AG10803 (cell line): ENCODE data around the gene ACTR5.
A peak's percentile ranks its signal among the peaks of the same experiment; 100 is the strongest.

Experiments
- DNase-seq: peaks from one replicate; pipeline ENCODE4 v3.0.0; 2010; ENCODE audit warnings: low read depth
- H3K4me3 ChIP-seq: 2 replicates; pipeline ENCODE4 v1.5.1; 2011; ENCODE audit warnings: mild to moderate bottlenecking, low read length, control low read depth
- TF ChIP-seq, protein P1 (sequence below): conservative IDR thresholded peaks from 2 replicates; pipeline ENCODE4 v1.5.1; 2011; ENCODE audit warnings: mild to moderate bottlenecking, low read length, control low read depth, inconsistent platforms

The ACTR5 gene

DNA sequence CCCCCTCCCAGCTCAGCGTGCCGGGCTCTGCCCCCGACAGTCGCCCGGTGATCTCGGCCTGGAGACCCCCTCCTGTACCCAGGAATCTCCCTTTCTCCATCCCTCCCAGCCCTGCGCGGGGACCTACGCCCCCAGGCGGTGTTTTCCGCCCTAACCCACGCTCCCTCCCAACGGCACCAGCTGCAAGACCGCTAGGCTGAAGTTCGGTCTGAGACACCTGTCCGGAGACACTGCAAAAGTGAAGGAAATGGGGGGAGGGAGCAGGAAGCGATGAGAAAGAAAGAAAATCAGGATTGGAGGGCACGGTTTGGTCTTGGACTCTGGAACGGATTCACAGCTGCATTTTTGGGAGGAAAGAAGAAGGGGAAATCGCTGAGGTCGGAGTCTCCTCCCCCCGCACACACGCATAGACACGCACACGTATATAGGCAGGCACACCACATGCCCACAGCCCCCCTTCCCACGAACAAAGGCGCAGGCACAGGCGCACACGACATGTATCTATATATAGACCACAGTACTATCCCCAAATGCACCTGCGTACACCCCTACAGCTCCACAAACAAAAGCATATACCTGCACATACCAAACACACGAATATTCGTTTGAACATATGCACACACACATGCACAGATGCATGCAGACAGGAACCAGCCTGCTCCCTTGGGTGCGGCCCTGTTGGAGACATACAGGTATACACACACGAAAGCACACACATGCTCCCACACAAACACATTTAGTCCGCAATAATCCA, 22.9 kb upstream of the ACTR5 start:
- H3K4me3 ChIP-seq: no peak overlapping the region
- DNase-seq: no peak
- TF ChIP-seq, protein P1, sequence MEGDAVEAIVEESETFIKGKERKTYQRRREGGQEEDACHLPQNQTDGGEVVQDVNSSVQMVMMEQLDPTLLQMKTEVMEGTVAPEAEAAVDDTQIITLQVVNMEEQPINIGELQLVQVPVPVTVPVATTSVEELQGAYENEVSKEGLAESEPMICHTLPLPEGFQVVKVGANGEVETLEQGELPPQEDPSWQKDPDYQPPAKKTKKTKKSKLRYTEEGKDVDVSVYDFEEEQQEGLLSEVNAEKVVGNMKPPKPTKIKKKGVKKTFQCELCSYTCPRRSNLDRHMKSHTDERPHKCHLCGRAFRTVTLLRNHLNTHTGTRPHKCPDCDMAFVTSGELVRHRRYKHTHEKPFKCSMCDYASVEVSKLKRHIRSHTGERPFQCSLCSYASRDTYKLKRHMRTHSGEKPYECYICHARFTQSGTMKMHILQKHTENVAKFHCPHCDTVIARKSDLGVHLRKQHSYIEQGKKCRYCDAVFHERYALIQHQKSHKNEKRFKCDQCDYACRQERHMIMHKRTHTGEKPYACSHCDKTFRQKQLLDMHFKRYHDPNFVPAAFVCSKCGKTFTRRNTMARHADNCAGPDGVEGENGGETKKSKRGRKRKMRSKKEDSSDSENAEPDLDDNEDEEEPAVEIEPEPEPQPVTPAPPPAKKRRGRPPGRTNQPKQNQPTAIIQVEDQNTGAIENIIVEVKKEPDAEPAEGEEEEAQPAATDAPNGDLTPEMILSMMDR: no peak

DNA sequence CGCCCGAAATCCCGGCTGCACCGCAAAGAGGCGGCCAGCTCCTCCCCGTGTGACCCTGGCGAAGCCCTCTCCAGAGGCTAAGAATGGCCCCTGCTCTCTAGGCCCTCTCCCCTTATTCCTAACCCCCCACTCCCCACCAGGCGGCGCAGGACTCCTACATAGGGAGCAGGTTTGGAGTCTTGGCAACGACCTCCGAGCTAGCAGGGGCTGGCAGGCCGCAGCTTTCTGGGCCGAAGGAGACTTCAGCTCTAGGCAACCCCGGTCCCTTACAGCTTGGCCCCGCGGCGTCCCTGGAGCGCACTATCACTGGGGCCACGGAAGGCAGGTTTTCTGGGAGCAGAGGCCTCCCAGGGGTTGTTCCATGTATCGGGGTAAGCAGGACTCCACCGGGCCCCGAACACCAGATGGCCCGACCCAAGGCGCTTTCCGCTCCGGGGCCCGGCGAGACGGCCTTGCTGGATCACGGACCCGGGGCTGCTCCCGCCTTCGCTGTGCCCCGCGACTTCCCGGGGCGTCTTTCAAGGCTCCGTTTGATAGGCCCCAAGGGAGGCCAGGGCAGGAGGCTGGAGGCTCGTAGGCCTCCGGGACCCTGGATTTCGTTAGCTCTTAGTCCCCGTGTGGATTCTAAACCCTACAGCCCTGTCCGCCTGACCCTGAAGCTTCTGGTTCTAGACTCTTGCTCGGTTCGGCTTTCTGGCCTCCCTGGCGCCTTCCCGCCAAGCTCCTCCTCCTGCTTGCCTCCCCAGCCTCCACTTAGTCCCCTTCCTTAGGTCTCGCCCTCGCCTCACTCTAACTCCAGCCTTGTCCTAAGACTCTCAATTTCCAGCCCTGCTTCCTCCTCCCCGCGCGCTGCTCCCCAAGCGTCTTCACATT, 22.1 kb upstream of the ACTR5 start:
- no peak overlapping the region for H3K4me3 ChIP-seq
- DNase-seq: peak; percentile 8
- TF ChIP-seq, protein P1: peak; percentile 32

DNA sequence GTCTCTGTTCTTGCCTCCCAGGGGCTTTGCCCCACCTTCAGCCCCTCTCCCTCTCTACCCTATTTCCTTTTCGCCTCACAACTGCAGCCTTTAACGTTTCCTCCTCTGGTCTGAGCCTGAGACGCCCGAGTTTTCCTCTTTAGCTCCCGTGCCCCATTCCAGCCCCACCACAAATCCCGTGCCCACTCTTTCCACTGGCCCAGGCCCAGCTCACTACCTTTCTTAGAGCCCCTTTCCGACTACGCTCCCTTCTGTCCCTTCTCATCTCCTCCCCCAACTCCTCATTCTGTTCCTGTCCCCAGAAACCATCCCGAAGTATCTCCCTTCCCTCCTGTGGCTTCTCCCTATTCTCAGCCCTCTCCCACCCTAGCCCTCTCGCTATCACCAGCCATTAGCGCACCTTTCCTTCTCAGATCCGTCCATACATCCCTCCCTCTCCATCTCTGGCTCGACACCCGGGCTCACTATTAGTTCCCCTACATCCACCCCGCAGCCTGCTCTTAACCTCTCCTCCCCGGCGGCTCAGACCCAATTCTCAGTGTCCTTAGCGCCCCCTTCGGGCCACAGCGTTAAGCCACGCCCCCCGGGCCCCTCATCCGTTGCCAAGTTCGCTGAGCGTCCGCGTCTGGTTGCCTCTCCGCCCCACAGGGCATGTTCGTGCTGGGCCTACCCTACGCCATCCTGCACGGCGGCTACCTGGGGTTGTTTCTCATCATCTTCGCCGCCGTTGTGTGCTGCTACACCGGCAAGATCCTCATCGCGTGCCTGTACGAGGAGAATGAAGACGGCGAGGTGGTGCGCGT, 21.3 kb upstream of the ACTR5 start:
- no peak overlapping the region for H3K4me3 ChIP-seq
- TF ChIP-seq, protein P1: 0 out of 2 replicates have a peak, but pooled peaks have one; percentile 10
- no peak for DNase-seq

DNA sequence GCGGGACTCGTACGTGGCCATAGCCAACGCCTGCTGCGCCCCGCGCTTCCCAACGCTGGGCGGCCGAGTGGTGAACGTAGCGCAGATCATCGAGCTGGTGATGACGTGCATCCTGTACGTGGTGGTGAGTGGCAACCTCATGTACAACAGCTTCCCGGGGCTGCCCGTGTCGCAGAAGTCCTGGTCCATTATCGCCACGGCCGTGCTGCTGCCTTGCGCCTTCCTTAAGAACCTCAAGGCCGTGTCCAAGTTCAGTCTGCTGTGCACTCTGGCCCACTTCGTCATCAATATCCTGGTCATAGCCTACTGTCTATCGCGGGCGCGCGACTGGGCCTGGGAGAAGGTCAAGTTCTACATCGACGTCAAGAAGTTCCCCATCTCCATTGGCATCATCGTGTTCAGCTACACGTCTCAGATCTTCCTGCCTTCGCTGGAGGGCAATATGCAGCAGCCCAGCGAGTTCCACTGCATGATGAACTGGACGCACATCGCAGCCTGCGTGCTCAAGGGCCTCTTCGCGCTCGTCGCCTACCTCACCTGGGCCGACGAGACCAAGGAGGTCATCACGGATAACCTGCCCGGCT, 20.6 kb upstream of the ACTR5 start:
- DNase-seq: no peak

DNA sequence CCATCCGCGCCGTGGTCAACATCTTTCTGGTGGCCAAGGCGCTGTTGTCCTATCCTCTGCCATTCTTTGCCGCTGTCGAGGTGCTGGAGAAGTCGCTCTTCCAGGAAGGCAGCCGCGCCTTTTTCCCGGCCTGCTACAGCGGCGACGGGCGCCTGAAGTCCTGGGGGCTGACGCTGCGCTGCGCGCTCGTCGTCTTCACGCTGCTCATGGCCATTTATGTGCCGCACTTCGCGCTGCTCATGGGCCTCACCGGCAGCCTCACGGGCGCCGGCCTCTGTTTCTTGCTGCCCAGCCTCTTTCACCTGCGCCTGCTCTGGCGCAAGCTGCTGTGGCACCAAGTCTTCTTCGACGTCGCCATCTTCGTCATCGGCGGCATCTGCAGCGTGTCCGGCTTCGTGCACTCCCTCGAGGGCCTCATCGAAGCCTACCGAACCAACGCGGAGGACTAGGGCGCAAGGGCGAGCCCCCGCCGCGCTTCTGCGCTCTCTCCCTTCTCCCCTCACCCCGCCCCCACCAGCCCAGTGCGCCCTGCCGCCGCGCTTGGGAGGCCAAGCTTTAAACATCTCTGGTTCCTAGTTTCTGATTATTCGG, 20.0 kb upstream of the ACTR5 start:
- TF ChIP-seq, protein P1: no peak
- DNase-seq: no peak
- H3K4me3 ChIP-seq: no peak overlapping the region

More for the DNA sequence above, 20.6 kb upstream of the ACTR5 start:
- TF ChIP-seq, protein P1: no peak
- no peak overlapping the region for H3K4me3 ChIP-seq

DNA sequence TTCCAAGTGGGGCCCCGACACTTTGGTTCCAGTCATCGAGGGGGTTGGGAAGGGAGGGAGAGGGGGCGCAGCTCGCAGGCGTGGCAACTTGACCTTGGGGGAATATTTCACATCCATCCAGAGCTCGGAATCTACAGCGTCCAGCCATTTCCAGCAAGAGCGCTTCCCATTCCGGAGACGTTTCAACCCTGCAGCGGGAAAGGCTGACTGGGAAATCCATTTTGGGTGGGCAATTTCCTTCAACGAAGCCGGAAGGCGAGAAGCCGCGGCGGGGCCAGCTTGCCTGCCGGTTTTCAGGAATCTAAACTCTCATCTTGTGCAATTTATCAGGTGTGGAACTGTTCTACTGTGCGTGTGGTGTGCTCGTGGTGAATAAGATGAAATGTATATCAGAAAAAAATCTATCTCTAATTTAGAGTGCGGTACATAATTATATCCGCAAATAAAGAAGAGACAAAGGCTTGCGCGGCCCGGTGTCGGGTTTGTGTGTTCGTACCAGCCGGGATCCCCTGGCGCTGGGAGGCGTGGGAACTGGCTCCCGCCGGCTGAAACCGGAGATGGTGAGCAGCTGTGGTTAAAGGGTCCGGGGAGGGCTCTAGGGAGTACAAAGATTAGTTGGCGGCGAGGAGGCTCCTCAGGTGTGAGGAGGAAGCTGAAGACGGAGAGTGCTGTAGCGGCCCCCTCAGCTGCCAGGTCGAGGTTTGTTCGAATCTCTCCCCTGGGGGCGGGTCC, 19.2 kb upstream of the ACTR5 start:
- DNase-seq: no peak
- TF ChIP-seq, protein P1: no peak
- no peak overlapping the region for H3K4me3 ChIP-seq
